Measurements from ENCODE around the gene KCNJ3.

The KCNJ3 gene

DNA sequence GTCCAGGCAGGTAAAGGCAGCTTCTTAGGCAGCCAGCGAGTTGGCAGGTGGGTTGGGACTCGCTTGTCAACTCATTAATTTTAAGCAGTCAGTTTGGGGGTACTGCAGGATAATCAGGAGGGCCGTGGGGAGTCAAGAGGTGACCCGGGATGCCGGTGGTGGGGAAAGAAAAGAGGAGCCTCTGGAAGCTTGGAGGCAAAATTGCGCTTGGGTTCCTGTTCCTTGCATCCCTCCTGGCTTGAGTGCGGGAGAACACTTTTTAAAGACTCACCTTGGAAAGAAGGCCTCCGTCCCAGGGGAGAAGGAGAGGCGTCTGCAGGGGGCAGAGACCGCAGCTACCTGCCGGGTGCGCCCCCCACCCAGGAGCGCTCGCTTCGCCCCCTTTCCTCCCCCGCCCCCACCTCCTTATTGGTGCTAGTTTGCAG lies at the start of gene KCNJ3:
Gene KCNJ3 (plus strand): TSS at position 400 of the 425 bp plus-strand sequence. CDS start 81 bp downstream, outside the sequence.
- Mint-ChIP-seq H3K27me3 (peaks cover 38% of the 10 kb centered on the region), H3K4me3 (no peak within 1 kb of the TSS), H3K9me3 (peaks cover 4% of the 10 kb centered on the region), H3K36me3 (ENCODE audit: low read depth) (no peaks in the 10 kb centered on the region), H3K4me1 (peaks cover 4% of the 10 kb centered on the region), H3K27ac (no peak within 1 kb of the TSS)
- ATAC-seq (no peak), DNase-seq (no peak)

DNA sequence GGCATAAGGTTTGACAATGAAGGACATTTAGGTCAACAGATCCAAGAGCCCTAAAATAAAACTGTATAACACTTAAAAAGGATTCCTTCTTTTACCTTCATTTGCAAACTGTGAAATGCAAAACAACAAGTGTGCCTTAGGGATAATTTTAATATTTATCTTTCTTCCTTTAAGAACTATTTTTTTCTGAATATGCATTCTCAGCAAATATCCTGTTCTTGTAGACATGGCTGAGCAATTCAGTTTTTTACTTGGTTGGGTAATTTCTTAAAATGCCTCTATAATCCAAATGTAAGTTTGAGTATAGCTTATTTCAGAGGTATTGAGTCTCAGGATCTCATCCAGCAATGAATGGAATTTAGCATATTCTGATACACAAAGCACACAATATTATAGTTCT lies 43.0 kb upstream of the KCNJ3 start:
- no peaks in the 10 kb centered on the region for H3K9me3 Mint-ChIP-seq
- no peak overlapping the region for H3K4me3 Mint-ChIP-seq
- DNase-seq, result no peak
- H3K27ac Mint-ChIP-seq, result no peak overlapping the region
- no peaks in the 10 kb centered on the region for H3K4me1 Mint-ChIP-seq
- no peaks in the 10 kb centered on the region for H3K36me3 Mint-ChIP-seq (ENCODE audit: low read depth)
- no peaks in the 10 kb centered on the region for H3K27me3 Mint-ChIP-seq
- no peak for ATAC-seq

DNA sequence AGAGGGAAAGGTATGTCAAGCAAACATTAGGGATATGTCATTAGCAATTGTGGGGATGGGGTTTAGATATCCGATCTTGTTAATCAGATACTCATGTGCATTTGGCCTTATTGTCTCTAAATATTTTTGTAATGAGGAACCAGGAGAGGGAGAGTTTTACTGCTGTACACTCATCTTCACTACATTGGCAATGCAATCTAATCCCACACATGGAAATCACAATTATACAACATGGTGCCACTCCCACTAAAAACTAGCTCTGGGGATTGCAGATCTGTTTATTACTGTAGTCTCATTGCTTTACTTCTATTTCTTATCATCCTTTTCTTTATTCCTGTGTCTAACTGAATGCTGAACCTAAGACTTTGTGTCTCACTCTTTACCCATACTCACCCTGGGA lies 39.6 kb upstream of the KCNJ3 start:
- Mint-ChIP-seq H3K36me3 (ENCODE audit: low read depth) (no peaks in the 10 kb centered on the region), H3K27me3 (no peaks in the 10 kb centered on the region), H3K4me3 (no peak overlapping the region), H3K9me3 (peaks cover 5% of the 10 kb centered on the region), H3K4me1 (no peaks in the 10 kb centered on the region), H3K27ac (no peak overlapping the region)
- DNase-seq (no peak), ATAC-seq (no peak)

DNA sequence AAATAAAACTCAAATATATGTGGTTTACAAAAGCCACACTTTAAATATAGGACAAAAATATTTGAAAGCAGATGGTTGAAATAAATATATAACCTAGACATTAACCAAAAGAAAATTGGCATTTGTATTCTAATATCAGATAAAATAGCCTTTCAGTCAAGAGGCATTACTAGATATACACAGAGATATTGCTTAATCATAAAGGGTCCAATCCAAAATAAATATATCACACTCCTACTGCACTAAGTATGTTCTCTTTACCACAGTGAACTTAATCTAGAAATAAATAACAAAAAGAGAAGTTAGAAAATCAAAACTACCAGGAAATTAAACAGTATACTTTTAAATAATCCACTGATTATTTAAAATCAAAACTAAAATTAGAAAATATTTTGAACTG lies 34.2 kb upstream of the KCNJ3 start:
- H3K27ac Mint-ChIP-seq, result no peak overlapping the region
- DNase-seq, result no peak

DNA sequence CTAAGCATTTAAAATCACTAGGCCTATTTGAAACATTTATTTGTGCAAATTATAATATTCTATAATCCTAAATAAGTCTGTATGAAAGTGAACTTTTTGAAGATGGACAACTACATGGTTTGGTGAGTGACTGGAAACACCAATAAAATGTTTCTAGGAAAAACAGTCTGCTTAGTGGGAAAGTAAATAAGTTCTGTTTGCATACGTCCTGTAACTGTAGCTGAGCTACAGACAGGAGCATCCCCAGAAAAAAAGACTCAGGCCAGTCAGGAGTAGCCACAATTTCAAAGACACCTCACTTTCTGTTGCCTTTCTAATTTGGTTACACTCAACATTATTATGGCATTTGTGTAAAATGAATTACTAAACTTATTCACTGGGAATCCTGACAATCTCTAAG lies 28.4 kb upstream of the KCNJ3 start:
- Mint-ChIP-seq H3K27me3 (no peaks in the 10 kb centered on the region), H3K4me3 (no peak overlapping the region), H3K36me3 (ENCODE audit: low read depth) (no peaks in the 10 kb centered on the region), H3K4me1 (no peaks in the 10 kb centered on the region), H3K27ac (no peak overlapping the region), H3K9me3 (peaks cover 5% of the 10 kb centered on the region)
- no peak for DNase-seq
- ATAC-seq, result no peak

More for the DNA sequence above, 34.2 kb upstream of the KCNJ3 start:
- H3K4me1 Mint-ChIP-seq, result no peaks in the 10 kb centered on the region
- H3K36me3 Mint-ChIP-seq (ENCODE audit: low read depth), result no peaks in the 10 kb centered on the region
- no peaks in the 10 kb centered on the region for H3K27me3 Mint-ChIP-seq
- no peak for ATAC-seq
- no peak overlapping the region for H3K4me3 Mint-ChIP-seq
- H3K9me3 Mint-ChIP-seq, result peaks cover 5% of the 10 kb centered on the region

- Mint-ChIP-seq H3K4me1 (no peaks in the 10 kb centered on the region), H3K4me3 (no peak overlapping the region), H3K9me3 (peaks cover 5% of the 10 kb centered on the region), H3K36me3 (ENCODE audit: low read depth) (no peaks in the 10 kb centered on the region), H3K27me3 (no peaks in the 10 kb centered on the region), H3K27ac (no peak overlapping the region)
- DNase-seq (no peak), ATAC-seq (no peak)
Measured at GRCh38 chr2:154673694-154674093, 24.8 kb upstream of the KCNJ3 start.

DNA sequence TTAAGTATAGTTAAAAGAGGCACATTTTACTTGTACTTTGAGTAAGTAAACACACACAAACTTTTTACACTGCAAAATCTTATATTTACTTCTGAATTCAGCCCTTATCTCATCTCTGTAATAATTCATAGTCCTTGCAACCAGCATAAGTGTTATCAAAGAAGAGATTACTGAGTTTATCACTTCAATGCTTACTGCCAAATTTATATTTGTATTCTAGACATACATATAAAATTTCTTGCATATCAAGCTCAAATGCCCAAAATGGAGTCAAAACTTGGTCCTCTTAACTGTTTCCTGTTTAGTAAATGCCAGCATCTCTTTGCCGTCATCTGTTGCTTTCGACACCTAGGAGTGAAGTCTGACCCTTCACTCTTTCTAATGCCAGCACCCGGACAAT lies 21.1 kb upstream of the KCNJ3 start:
- H3K4me3 Mint-ChIP-seq, result no peak overlapping the region
- DNase-seq, result no peak
- H3K27me3 Mint-ChIP-seq, result no peaks in the 10 kb centered on the region
- no peak for ATAC-seq
- no peaks in the 10 kb centered on the region for H3K4me1 Mint-ChIP-seq
- peaks cover 2% of the 10 kb centered on the region for H3K36me3 Mint-ChIP-seq (ENCODE audit: low read depth)
- peaks cover 4% of the 10 kb centered on the region for H3K9me3 Mint-ChIP-seq
- H3K27ac Mint-ChIP-seq, result no peak overlapping the region

GRCh38 chr2:154681741-154682140 lies 16.8 kb upstream of the KCNJ3 start:
- Mint-ChIP-seq H3K27me3 (no peaks in the 10 kb centered on the region), H3K27ac (no peak overlapping the region)
- no peak for ATAC-seq

GRCh38 chr2:154686162-154686561 lies 12.3 kb upstream of the KCNJ3 start:
- H3K4me1 Mint-ChIP-seq, result no peaks in the 10 kb centered on the region
- no peaks in the 10 kb centered on the region for H3K27me3 Mint-ChIP-seq
- DNase-seq (no peak), ATAC-seq (no peak)
- H3K36me3 Mint-ChIP-seq (ENCODE audit: low read depth), result peaks cover 2% of the 10 kb centered on the region
- peaks cover 4% of the 10 kb centered on the region for H3K9me3 Mint-ChIP-seq
- no peak overlapping the region for H3K4me3 Mint-ChIP-seq
- H3K27ac Mint-ChIP-seq, result no peak overlapping the region

More at GRCh38 chr2:154681741-154682140, 16.8 kb upstream of the KCNJ3 start:
- Mint-ChIP-seq H3K4me1 (no peaks in the 10 kb centered on the region), H3K36me3 (ENCODE audit: low read depth) (peaks cover 2% of the 10 kb centered on the region), H3K9me3 (peaks cover 4% of the 10 kb centered on the region), H3K4me3 (no peak overlapping the region)
- DNase-seq, result no peak

DNA sequence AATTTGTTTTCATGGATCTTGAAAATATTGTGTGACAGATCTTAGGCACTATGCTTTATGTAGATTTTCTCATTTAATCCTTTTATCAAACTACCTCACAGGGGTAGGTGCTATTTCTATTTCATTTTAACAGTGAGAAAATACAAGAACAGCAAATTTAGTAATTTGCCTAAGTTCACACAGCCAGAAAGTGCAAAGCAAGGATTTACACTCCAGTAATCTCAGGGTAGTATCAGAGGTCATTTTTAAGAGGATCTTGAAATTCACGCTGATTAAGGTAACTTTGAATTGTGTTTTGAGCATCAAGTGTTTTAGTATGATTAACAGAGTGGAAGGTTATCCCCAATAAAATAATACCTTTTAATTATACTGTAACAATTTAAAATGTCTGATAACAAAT lies 10.1 kb upstream of the KCNJ3 start:
- H3K36me3 Mint-ChIP-seq (ENCODE audit: low read depth), result no peaks in the 10 kb centered on the region
- no peak overlapping the region for H3K4me3 Mint-ChIP-seq
- DNase-seq (no peak), ATAC-seq (no peak)
- H3K4me1 Mint-ChIP-seq, result no peaks in the 10 kb centered on the region
- H3K9me3 Mint-ChIP-seq, result no peaks in the 10 kb centered on the region
- no peak overlapping the region for H3K27ac Mint-ChIP-seq
- H3K27me3 Mint-ChIP-seq, result no peaks in the 10 kb centered on the region

DNA sequence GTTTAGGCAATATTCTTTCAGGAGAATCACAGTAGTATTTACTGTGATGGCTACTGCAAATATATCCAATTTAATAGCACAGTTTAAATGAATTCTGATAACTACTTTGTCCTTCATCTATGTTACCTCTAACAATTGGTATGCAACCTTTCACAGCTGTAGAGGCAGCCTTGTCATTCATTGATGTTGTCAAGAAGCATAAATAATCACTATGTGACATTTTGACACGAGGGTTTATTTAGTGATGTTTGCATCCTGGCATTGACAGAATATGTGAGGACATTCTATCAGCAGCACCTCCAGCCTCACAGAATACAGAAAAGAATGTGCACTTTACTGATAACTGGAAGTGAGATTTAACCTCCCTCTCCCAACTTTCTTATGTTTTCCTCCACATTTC lies 9.3 kb upstream of the KCNJ3 start:
- no peaks in the 10 kb centered on the region for H3K27me3 Mint-ChIP-seq
- H3K4me1 Mint-ChIP-seq, result no peaks in the 10 kb centered on the region
- DNase-seq (no peak), ATAC-seq (no peak)
- no peaks in the 10 kb centered on the region for H3K36me3 Mint-ChIP-seq (ENCODE audit: low read depth)
- no peak overlapping the region for H3K4me3 Mint-ChIP-seq
- no peaks in the 10 kb centered on the region for H3K9me3 Mint-ChIP-seq
- H3K27ac Mint-ChIP-seq, result no peak overlapping the region

GRCh38 chr2:154692927-154693326 lies 5.6 kb upstream of the KCNJ3 start:
- ATAC-seq, result no peak
- Mint-ChIP-seq H3K27ac (no peak overlapping the region), H3K9me3 (no peaks in the 10 kb centered on the region), H3K27me3 (peaks cover 19% of the 10 kb centered on the region), H3K4me3 (no peak overlapping the region), H3K4me1 (no peaks in the 10 kb centered on the region), H3K36me3 (ENCODE audit: low read depth) (no peaks in the 10 kb centered on the region)
- no peak for DNase-seq

DNA sequence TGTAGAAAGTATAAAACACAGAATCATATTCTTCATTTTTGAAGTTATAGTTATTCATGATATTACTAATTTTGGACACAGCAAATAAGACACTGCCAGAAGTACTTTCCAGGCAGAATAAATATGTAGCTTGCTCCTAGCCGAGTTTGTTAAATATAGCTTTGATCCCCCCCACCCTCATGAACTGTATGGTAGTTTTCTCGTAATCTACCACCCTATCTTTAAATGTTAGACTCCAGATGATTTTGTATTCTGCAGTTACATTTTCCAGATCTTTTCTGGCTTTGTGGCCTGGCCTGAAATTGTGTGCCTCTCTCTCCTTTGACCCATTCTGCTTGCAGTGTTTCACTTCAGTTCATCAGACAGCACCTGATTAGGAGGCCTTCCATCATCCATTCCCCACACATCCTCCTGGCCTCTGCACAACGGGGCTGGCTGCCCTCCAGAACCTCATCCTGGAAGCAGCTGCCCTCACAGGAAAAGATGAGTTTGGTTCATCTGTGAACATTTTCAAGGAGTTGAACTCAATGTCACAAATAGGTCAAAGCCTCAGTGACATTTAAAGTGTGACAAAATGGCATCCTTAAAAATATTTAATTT lies 4.7 kb upstream of the KCNJ3 start:
- H3K4me1 Mint-ChIP-seq, result peaks cover under 1% of the 10 kb centered on the region
- peaks cover 25% of the 10 kb centered on the region for H3K27me3 Mint-ChIP-seq
- no peak overlapping the region for H3K27ac Mint-ChIP-seq
- H3K9me3 Mint-ChIP-seq, result no peaks in the 10 kb centered on the region
- H3K4me3 Mint-ChIP-seq, result no peak overlapping the region
- no peaks in the 10 kb centered on the region for H3K36me3 Mint-ChIP-seq (ENCODE audit: low read depth)
- DNase-seq (no peak), ATAC-seq (no peak)

DNA sequence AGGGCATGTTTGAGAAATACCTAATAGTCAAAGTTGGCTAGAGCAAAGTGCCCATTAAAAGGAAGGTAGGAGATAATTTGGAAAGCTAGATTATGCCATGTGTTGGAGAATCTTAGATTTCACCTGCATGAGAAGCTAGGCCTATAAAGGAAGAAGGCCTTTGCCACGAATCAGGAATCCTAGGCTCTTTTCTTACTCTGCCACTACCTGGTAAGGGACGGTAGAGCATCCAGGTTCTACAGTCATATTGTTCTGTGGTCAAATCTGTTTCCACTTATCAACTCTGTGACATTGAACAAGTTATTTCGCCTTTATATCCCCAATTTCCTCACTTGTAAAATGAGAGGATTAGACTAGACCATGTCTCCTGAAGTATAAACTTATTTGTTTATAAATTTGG lies 3.6 kb upstream of the KCNJ3 start:
- no peak overlapping the region for H3K4me3 Mint-ChIP-seq
- peaks cover 4% of the 10 kb centered on the region for H3K9me3 Mint-ChIP-seq
- ATAC-seq, result no peak
- H3K36me3 Mint-ChIP-seq (ENCODE audit: low read depth), result no peaks in the 10 kb centered on the region
- DNase-seq, result no peak
- peaks cover 4% of the 10 kb centered on the region for H3K4me1 Mint-ChIP-seq
- H3K27me3 Mint-ChIP-seq, result peaks cover 35% of the 10 kb centered on the region
- no peak overlapping the region for H3K27ac Mint-ChIP-seq

DNA sequence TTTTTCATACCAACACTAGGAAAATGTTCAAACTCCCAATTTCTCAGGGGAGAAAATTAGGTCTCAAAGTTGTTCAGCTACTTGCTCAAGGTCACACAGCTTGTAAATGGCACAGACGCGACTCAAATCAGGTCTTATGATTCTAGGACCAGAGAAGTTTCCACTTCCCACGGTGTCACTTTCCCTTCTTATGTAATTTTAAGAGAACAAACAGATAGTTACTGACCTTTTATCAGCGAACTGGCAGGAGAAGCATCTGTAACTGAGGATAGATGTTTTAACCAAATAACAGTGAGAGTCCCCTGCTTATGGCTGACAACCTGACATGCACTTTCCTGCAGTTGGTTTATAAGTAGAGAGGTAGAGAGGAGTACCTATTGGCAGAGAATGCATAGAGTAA lies 2.1 kb upstream of the KCNJ3 start:
- Mint-ChIP-seq H3K4me1 (peaks cover 4% of the 10 kb centered on the region), H3K9me3 (peaks cover 4% of the 10 kb centered on the region), H3K4me3 (no peak overlapping the region), H3K27ac (no peak overlapping the region), H3K27me3 (peaks cover 38% of the 10 kb centered on the region), H3K36me3 (ENCODE audit: low read depth) (no peaks in the 10 kb centered on the region)
- no peak for DNase-seq
- no peak for ATAC-seq

GRCh38 chr2:154696810-154697417 lies 1.6 kb upstream of the KCNJ3 start:
- ATAC-seq, result no peak
- peaks cover 4% of the 10 kb centered on the region for H3K4me1 Mint-ChIP-seq
- H3K9me3 Mint-ChIP-seq, result peaks cover 4% of the 10 kb centered on the region
- H3K27me3 Mint-ChIP-seq, result peaks cover 38% of the 10 kb centered on the region
- no peak for DNase-seq
- no peak overlapping the region for H3K4me3 Mint-ChIP-seq
- H3K36me3 Mint-ChIP-seq (ENCODE audit: low read depth), result no peaks in the 10 kb centered on the region
- no peak overlapping the region for H3K27ac Mint-ChIP-seq

Data from activated naive CD8-positive, alpha-beta T cell treated with anti-CD3 and anti-CD28 coated beads, Interleukin-2, amount 50 U/mL, for 24 hours (primary cell).